Hippocampal formation (tissue), 2 donors: ENCODE results near the gene HNRNPH1.
"Not testable (repeated sequence)": the region's sequence is repeated elsewhere in the genome, so short reads cannot be mapped to it uniquely, and the experiment has no call there.

Experiments used
- DNase-seq, 2 donors: peaks; one replicate each; lab custom pipeline; 2025; lab: John Stamatoyannopoulos, UW

The HNRNPH1 gene

GRCh38 chr5:179623003-179623905 lies at the start of gene HNRNPH1:
TSS of gene HNRNPH1 (minus strand) at chr5:179623671. CDS start at chr5:179623133, 538 bp downstream.
- peak; percentile 97 for DNase-seq

- DNase-seq = no peak
These were observed 44.9 kb upstream of the HNRNPH1 start for GRCh38 chr5:179668391-179668790.

- DNase-seq = not testable (repeated sequence)
These were observed 38.2 kb upstream of the HNRNPH1 start for GRCh38 chr5:179661647-179662046.

- not testable (repeated sequence) for DNase-seq
These were observed 34.8 kb upstream of the HNRNPH1 start for GRCh38 chr5:179658179-179658856.

GRCh38 chr5:179657302-179658178 lies 34.1 kb upstream of the HNRNPH1 start:
- not testable (repeated sequence) for DNase-seq

- not testable (repeated sequence) for DNase-seq
These were observed 29.7 kb upstream of the HNRNPH1 start for GRCh38 chr5:179653135-179653534.

- DNase-seq = not testable (repeated sequence)
These were observed 26.8 kb upstream of the HNRNPH1 start for GRCh38 chr5:179650245-179650644.

- DNase-seq = not testable (repeated sequence)
These were observed 25.8 kb upstream of the HNRNPH1 start for GRCh38 chr5:179649166-179649703.

- DNase-seq = no peak
These were observed 24.9 kb upstream of the HNRNPH1 start for GRCh38 chr5:179648410-179648809.

- not testable (repeated sequence) for DNase-seq
These were observed 21.3 kb upstream of the HNRNPH1 start for GRCh38 chr5:179644766-179645165.

- not testable (repeated sequence) for DNase-seq
These were observed 19.9 kb upstream of the HNRNPH1 start for GRCh38 chr5:179643141-179643920.

- DNase-seq = not testable (repeated sequence)
These were observed 19.2 kb upstream of the HNRNPH1 start for GRCh38 chr5:179642626-179643025.

GRCh38 chr5:179641745-179642144 lies 18.3 kb upstream of the HNRNPH1 start:
- not testable (repeated sequence) for DNase-seq

GRCh38 chr5:179639296-179639695 lies 15.8 kb upstream of the HNRNPH1 start:
- DNase-seq = not testable (repeated sequence)

- DNase-seq = not testable (repeated sequence)
These were observed 11.1 kb upstream of the HNRNPH1 start for GRCh38 chr5:179634370-179635172.

- not testable (repeated sequence) for DNase-seq
These were observed 10.3 kb upstream of the HNRNPH1 start for GRCh38 chr5:179633501-179634369.

- no peak for DNase-seq
These were observed 1.4 kb upstream of the HNRNPH1 start for GRCh38 chr5:179624841-179625271.

GRCh38 chr5:179623906-179624741 lies 653 bp upstream of the HNRNPH1 start:
- DNase-seq = no peak
